Smooth muscle cell (in vitro differentiated cells): ENCODE results near the gene XPNPEP2. TPM values are rescaled to one million over a fixed set of nuclear protein-coding genes. Genes with fewer than 3 reads are reported as not detected.

Experiments
- DNase-seq: peaks from one replicate; lab custom pipeline; 2025; ENCODE audit not compliant: unreplicated experiment; lab: John Stamatoyannopoulos, UW
- H2AFZ ChIP-seq: fragments of 200-600 bp; sonication (generic); 2 replicates; pipeline ENCODE4 v1.6.0; 2016; ENCODE audit warnings: antibody characterized with exemption, low read depth, mild to moderate bottlenecking
- H3F3A ChIP-seq: fragments of 200-600 bp; sonication (generic); 2 replicates; pipeline ENCODE4 v1.6.0; 2017; ENCODE audit warnings: antibody characterized with exemption, low read depth
- H3K27ac ChIP-seq: fragments of 200-600 bp; sonication (generic); 2 replicates; pipeline ENCODE4 v1.5.1; 2016; ENCODE audit warnings: low read depth, mild to moderate bottlenecking
- H3K27me3 ChIP-seq: fragments of 200-600 bp; sonication (generic); 2 replicates; pipeline ENCODE4 v1.6.1; 2016; ENCODE audit warnings: low read depth, mild to moderate bottlenecking
- H3K36me3 ChIP-seq: fragments of 200-600 bp; sonication (generic); 2 replicates; pipeline ENCODE4 v1.5.1; 2016; ENCODE audit warnings: low read depth
- H3K4me1 ChIP-seq: fragments of 200-600 bp; sonication (generic); 2 replicates; pipeline ENCODE4 v1.5.1; 2016; ENCODE audit warnings: low read depth
- H3K4me2 ChIP-seq: fragments of 200-600 bp; sonication (generic); 2 replicates; pipeline ENCODE4 v1.6.0; 2016; ENCODE audit warnings: mild to moderate bottlenecking
- H3K4me3 ChIP-seq: fragments of 200-600 bp; sonication (generic); 2 replicates; pipeline ENCODE4 v1.5.1; 2016; ENCODE audit warnings: mild to moderate bottlenecking
- H3K79me2 ChIP-seq: fragments of 200-600 bp; sonication (generic); 2 replicates; pipeline ENCODE4 v1.6.0; 2016; ENCODE audit warnings: low read depth, mild to moderate bottlenecking
- H3K9ac ChIP-seq: fragments of 200-600 bp; sonication (generic); 2 replicates; pipeline ENCODE4 v1.6.0; 2016; ENCODE audit warnings: low read depth
- H3K9me3 ChIP-seq: fragments of 200-600 bp; sonication (generic); replicated peaks from 2 replicates; pipeline ENCODE4 v1.5.1; 2016; ENCODE audit warnings: low read depth
- H4K20me1 ChIP-seq: fragments of 200-600 bp; sonication (generic); 2 replicates; pipeline ENCODE4 v1.6.0; 2016; ENCODE audit warnings: low read depth
- WGBS: methylation state at CpG from one replicate; pipeline ENCODE4 v1.1.7; 2016; ENCODE audit warnings: low lambda C conversion rate; 5-methylcytosine and 5-hydroxymethylcytosine counted together
- polyA plus RNA-seq: library from polyadenylated mRNA; unstranded; fragments of >200 nt; fragmentation: Nextera tagmentation; extraction: Ambion mirVana; gene quantifications from 2 replicates; pipeline ENCODE4 v1.2.1, GENCODE V29; 2016
- total RNA-seq: library from RNA; depleted of rRNA; stranded (reverse); fragments of >200 nt; gene quantifications from 2 replicates; pipeline ENCODE4 v1.2.3, GENCODE V29; 2014
- TF ChIP-seq, protein P1 (sequence below): fragments of 200-600 bp; sonication (generic); IDR thresholded peaks from 2 replicates; pipeline ENCODE4 v1.5.1; 2017; ENCODE audit warnings: borderline replicate concordance, mild to moderate bottlenecking, antibody characterized with exemption; ENCODE audit not compliant: insufficient read depth, poor library complexity, severe bottlenecking

Gene XPNPEP2
- total and polyA plus RNA-seq, 2 experiments from 2014 or later: 0.09 to 0.13 TPM

DNA sequence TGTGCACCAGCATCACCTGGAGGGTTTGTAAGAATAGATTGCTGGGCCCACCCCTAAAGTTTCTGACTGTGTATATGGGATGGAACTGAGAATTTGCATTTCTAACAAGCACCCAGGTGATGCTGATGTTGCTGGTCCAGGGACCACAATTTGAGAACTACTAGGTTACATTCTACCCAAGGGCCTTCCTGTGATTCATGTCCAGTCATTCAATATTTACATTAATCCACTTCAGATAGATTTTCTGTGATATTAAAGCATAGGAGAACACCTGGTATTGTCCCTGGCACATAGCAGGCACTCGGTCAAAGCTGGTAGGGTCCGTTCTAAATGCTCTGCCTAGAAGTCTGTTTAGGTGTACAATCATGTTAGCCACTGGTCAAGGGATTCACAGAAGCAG is 19.5 kb upstream of the XPNPEP2 start:
- Histone ChIP-seq H4K20me1 (no peaks in the 10 kb centered on the region), H3F3A (no peaks in the 10 kb centered on the region), H3K9ac (no peak overlapping the region), H3K4me3 (no peak overlapping the region), H2AFZ (no peak overlapping the region), H3K79me2 (no peaks in the 10 kb centered on the region), H3K27me3 (no peaks in the 10 kb centered on the region), H3K27ac (no peak overlapping the region), H3K4me2 (no peak overlapping the region), H3K4me1 (no peaks in the 10 kb centered on the region), H3K9me3 (no peaks in the 10 kb centered on the region), H3K36me3 (no peaks in the 10 kb centered on the region)
- 86% methylated on average over 2 of the region's 2 CpGs for WGBS
- no peak for DNase-seq
- TF ChIP-seq, protein P1, sequence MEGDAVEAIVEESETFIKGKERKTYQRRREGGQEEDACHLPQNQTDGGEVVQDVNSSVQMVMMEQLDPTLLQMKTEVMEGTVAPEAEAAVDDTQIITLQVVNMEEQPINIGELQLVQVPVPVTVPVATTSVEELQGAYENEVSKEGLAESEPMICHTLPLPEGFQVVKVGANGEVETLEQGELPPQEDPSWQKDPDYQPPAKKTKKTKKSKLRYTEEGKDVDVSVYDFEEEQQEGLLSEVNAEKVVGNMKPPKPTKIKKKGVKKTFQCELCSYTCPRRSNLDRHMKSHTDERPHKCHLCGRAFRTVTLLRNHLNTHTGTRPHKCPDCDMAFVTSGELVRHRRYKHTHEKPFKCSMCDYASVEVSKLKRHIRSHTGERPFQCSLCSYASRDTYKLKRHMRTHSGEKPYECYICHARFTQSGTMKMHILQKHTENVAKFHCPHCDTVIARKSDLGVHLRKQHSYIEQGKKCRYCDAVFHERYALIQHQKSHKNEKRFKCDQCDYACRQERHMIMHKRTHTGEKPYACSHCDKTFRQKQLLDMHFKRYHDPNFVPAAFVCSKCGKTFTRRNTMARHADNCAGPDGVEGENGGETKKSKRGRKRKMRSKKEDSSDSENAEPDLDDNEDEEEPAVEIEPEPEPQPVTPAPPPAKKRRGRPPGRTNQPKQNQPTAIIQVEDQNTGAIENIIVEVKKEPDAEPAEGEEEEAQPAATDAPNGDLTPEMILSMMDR: no peak

DNA sequence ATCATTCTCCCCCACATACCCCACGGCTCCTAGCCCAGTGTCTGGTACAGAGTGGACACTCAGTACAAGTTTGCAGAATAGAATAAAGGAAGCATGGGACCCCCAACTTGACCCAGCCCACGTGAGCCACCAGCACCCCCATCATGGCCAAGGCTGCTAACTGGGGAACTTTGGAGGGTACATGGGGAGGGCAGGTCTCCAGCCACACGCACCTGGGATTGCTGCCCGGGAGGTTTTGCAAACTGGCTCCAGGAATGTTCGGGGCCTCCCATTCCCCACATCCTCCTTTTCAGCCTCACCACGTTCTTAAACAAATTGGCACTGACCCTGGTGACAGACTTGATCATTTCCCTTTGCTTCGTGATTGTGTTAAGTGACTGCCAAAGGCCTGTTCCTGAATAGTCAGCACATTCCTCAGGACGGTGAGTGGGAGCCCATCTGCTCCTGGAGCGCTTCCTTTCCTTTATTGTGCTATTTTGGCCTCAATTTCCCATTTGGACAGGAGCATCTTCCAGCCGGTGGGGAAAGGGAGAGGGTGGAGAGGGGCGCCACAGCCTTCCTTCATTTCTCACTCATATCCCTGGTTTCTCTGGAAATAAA is 18.7 kb upstream of the XPNPEP2 start:
- Histone ChIP-seq H3K79me2 (no peaks in the 10 kb centered on the region), H2AFZ (no peak overlapping the region), H3K9ac (no peak overlapping the region), H3K36me3 (no peaks in the 10 kb centered on the region), H3K4me3 (no peak overlapping the region), H3K27ac (no peak overlapping the region), H3K4me2 (no peak overlapping the region), H4K20me1 (no peaks in the 10 kb centered on the region), H3K4me1 (no peaks in the 10 kb centered on the region), H3K9me3 (no peaks in the 10 kb centered on the region), H3F3A (no peaks in the 10 kb centered on the region), H3K27me3 (no peaks in the 10 kb centered on the region)
- TF ChIP-seq, protein P1: no peak
- no peak for DNase-seq
- 63% methylated on average over 11 of the region's 11 CpGs for WGBS

DNA sequence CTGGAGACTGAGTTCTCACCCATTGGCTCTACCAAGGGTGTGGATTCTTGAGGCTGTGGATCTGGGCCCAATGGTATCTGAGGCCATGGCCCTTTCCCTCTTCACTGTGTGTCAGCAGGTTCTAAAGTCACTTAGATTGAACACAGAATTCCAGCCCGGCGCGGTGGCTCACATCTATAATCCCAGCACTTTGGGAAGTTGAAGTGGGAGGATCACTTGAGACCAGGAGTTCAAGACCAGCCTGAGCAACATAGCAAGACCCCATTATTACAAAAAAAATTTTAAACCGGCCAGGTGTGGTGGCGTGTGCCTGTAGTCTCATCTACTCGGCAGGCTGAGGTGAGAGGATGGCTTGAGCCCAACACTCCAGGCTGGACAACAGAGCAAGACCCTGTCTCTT is 18.0 kb upstream of the XPNPEP2 start:
- H3K9me3 ChIP-seq: no peaks in the 10 kb centered on the region
- no peak overlapping the region for H3K4me2 ChIP-seq
- H3K27me3 ChIP-seq: no peaks in the 10 kb centered on the region
- no peaks in the 10 kb centered on the region for H3K36me3 ChIP-seq
- no peaks in the 10 kb centered on the region for H3K79me2 ChIP-seq
- H3K9ac ChIP-seq: no peak overlapping the region
- 91% methylated on average over 6 of the region's 6 CpGs for WGBS
- TF ChIP-seq, protein P1: no peak
- H2AFZ ChIP-seq: no peak overlapping the region
- no peak overlapping the region for H3K4me3 ChIP-seq
- no peak for DNase-seq
- no peaks in the 10 kb centered on the region for H4K20me1 ChIP-seq
- no peaks in the 10 kb centered on the region for H3F3A ChIP-seq
- H3K4me1 ChIP-seq: no peaks in the 10 kb centered on the region
- H3K27ac ChIP-seq: no peak overlapping the region

DNA sequence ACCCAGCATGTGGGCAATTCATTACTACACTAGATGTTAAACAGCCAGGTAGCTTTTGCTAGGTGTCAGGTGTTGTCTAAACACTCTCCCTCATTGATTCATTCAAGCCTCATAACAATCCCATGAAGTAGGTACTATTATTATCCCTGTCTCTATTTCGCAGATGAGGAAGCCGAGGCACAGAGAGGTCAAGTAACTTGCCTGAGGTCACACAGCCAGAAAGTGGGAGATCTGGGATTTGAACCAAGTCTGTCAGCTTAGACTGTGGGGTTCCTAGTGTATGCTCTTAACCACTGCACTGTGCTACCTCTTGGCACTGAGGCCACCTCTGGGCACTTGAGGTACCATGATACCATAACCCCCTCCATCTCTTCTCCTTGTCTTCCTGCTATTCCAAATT is 17.4 kb upstream of the XPNPEP2 start:
- Histone ChIP-seq H3K9ac (no peak overlapping the region), H3F3A (no peaks in the 10 kb centered on the region), H3K9me3 (no peaks in the 10 kb centered on the region), H3K79me2 (no peaks in the 10 kb centered on the region), H4K20me1 (no peaks in the 10 kb centered on the region), H3K27ac (no peak overlapping the region), H3K36me3 (no peaks in the 10 kb centered on the region), H3K4me1 (no peaks in the 10 kb centered on the region), H3K4me2 (no peak overlapping the region), H3K4me3 (no peak overlapping the region), H2AFZ (no peak overlapping the region), H3K27me3 (no peaks in the 10 kb centered on the region)
- no peak for DNase-seq
- TF ChIP-seq, protein P1: no peak
- 93% methylated on average over 2 of the region's 2 CpGs for WGBS
